Mesenchymal stem cell (in vitro differentiated cells and primary cell): ENCODE measurements around the gene ARID1B.

ENCODE experiments used
- DNase-seq: peaks from one replicate; pipeline ENCODE4 v3.0.0-alpha.2; 2013
- H2AFZ ChIP-seq: one replicate; pipeline ENCODE4 v1.6.1; 2013; ENCODE audit warnings: low read depth, mild to moderate bottlenecking, control low read depth, inconsistent platforms, low read length, moderate library complexity
- H2AK5ac ChIP-seq: 2 replicates; pipeline ENCODE4 v1.6.1; 2013; ENCODE audit warnings: low read length, moderate library complexity, mild to moderate bottlenecking, inconsistent platforms; ENCODE audit not compliant: severe bottlenecking
- H2BK120ac ChIP-seq: one replicate; pipeline ENCODE4 v1.6.1; 2013; ENCODE audit warnings: low read depth, mild to moderate bottlenecking, inconsistent platforms, low read length, moderate library complexity
- H2BK12ac ChIP-seq, 2 experiments: one replicate each; pipeline ENCODE4 v1.6.1; 2013; ENCODE audit warnings: inconsistent platforms in 2 of 2, low read length in 2 of 2, mild to moderate bottlenecking in 2 of 2, moderate library complexity in 2 of 2, control low read depth in 1 of 2
- H2BK15ac ChIP-seq: one replicate; pipeline ENCODE4 v1.6.1; 2013; ENCODE audit warnings: mild to moderate bottlenecking, low read depth, inconsistent platforms; ENCODE audit not compliant: poor library complexity, severe bottlenecking
- H2BK5ac ChIP-seq: 2 replicates; pipeline ENCODE4 v1.6.1; 2013; ENCODE audit warnings: low read depth, mild to moderate bottlenecking, low read length, control low read depth, inconsistent platforms; ENCODE audit not compliant: poor library complexity, severe bottlenecking
- H3K14ac ChIP-seq, 2 experiments: one replicate each; pipeline ENCODE4 v1.6.1; 2013; ENCODE audit warnings: inconsistent platforms in 2 of 2, low read length in 2 of 2, control low read depth in 1 of 2, mild to moderate bottlenecking in 1 of 2, moderate library complexity in 1 of 2
- H3K18ac ChIP-seq, 2 experiments: one replicate each; pipeline ENCODE4 v1.6.1; 2013; ENCODE audit warnings: inconsistent platforms in 2 of 2, low read length in 2 of 2, control low read depth in 1 of 2, low read depth in 1 of 2, mild to moderate bottlenecking in 1 of 2
- H3K23ac ChIP-seq, 2 experiments: one replicate each; pipeline ENCODE4 v1.6.1; 2013; ENCODE audit warnings: inconsistent platforms in 2 of 2, low read length in 2 of 2, mild to moderate bottlenecking in 2 of 2, moderate library complexity in 2 of 2, control low read depth in 1 of 2
- H3K27ac ChIP-seq: 2 replicates; pipeline ENCODE4 v1.5.1; 2013; ENCODE audit warnings: mild to moderate bottlenecking, moderate library complexity, low read length, control low read depth, inconsistent platforms; ENCODE audit not compliant: poor library complexity, severe bottlenecking
- H3K27me3 ChIP-seq, 2 experiments: 2 replicates each; pipeline versions ENCODE4 v1.6.1 to v1.7.0; 2013; ENCODE audit warnings: low read length in 2 of 2, mild to moderate bottlenecking in 2 of 2, moderate library complexity in 2 of 2, control low read depth in 1 of 2, inconsistent platforms in 1 of 2; ENCODE audit not compliant: control insufficient read depth in 1 of 2, insufficient read depth in 1 of 2
- H3K36me3 ChIP-seq, 2 experiments: 2 replicates each; pipeline versions ENCODE4 v1.6.1 to v1.7.0; 2013; ENCODE audit warnings: low read length in 2 of 2, control low read depth in 1 of 2, inconsistent platforms in 1 of 2, low read depth in 1 of 2, mild to moderate bottlenecking in 1 of 2; ENCODE audit not compliant: insufficient read depth in 2 of 2, control insufficient read depth in 1 of 2
- H3K4ac ChIP-seq, 2 experiments: one replicate each; pipeline ENCODE4 v1.6.1; 2013; ENCODE audit warnings: inconsistent platforms in 2 of 2, low read length in 2 of 2, mild to moderate bottlenecking in 2 of 2, moderate library complexity in 2 of 2, control low read depth in 1 of 2, low read depth in 1 of 2
- H3K4me1 ChIP-seq: 2 replicates; pipeline ENCODE4 v1.6.1; 2013; ENCODE audit warnings: low read depth, low read length, control low read depth; ENCODE audit not compliant: control insufficient read depth, insufficient read depth
- H3K4me2 ChIP-seq: 2 replicates; pipeline ENCODE4 v1.6.1; 2013; ENCODE audit warnings: low read length, mild to moderate bottlenecking, inconsistent platforms; ENCODE audit not compliant: poor library complexity, severe bottlenecking
- H3K4me3 ChIP-seq, 2 experiments: 2 replicates each; pipeline versions ENCODE4 v1.5.1 to v1.7.0; 2013; ENCODE audit warnings: low read length in 2 of 2, mild to moderate bottlenecking in 2 of 2, control low read depth in 1 of 2, low read depth in 1 of 2; ENCODE audit not compliant: insufficient read depth in 1 of 2
- H3K79me1 ChIP-seq: replicated peaks from 2 replicates; pipeline ENCODE4 v1.6.1; 2013; ENCODE audit warnings: mild to moderate bottlenecking, control low read depth, low read length, inconsistent platforms; ENCODE audit not compliant: poor library complexity, severe bottlenecking
- H3K9ac ChIP-seq: 2 replicates; pipeline ENCODE4 v1.7.0; 2013; ENCODE audit warnings: mild to moderate bottlenecking, low read length, moderate library complexity
- H3K9me3 ChIP-seq: 2 replicates; pipeline ENCODE4 v1.7.0; 2013; ENCODE audit warnings: mild to moderate bottlenecking, low read length; ENCODE audit not compliant: control insufficient read depth
- H4K8ac ChIP-seq: one replicate; pipeline ENCODE4 v1.6.1; 2013; ENCODE audit warnings: inconsistent platforms, mild to moderate bottlenecking, low read length, moderate library complexity
- H4K91ac ChIP-seq: one replicate; pipeline ENCODE4 v1.6.1; 2013; ENCODE audit warnings: mild to moderate bottlenecking, low read length, inconsistent platforms
- WGBS: methylation state at CpG from one replicate; pipeline ENCODE4 v1.1.7; 2013; ENCODE audit warnings: mixed read lengths; 5-methylcytosine and 5-hydroxymethylcytosine counted together

Gene ARID1B

GRCh38 chr6:157019115-157019641 lies 242.0 kb downstream of the ARID1B start:
- H3K4me3 ChIP-seq: no peak overlapping the region
- H3K18ac ChIP-seq: no peak overlapping the region
- H4K91ac ChIP-seq: no peak overlapping the region

GRCh38 chr6:157019733-157020132 lies 242.6 kb downstream of the ARID1B start:
- no peak overlapping the region for H3K4me3 ChIP-seq
- peaks cover 8% of the 10 kb centered on the region for H3K4me1 ChIP-seq
- no peak overlapping the region for H2AK5ac ChIP-seq
- peak; percentile 29 for DNase-seq
- H3K36me3 ChIP-seq: no peaks in the 10 kb centered on the region
- H3K9ac ChIP-seq: peak overlapping the region; percentile 99
- H3K14ac ChIP-seq: no peak overlapping the region
- no peak overlapping the region for H3K27ac ChIP-seq
- H3K4ac ChIP-seq: no peak overlapping the region
- no peaks in the 10 kb centered on the region for H3K27me3 ChIP-seq
- no peak overlapping the region for H2AFZ ChIP-seq
- no peak overlapping the region for H3K18ac ChIP-seq
- H3K79me1 ChIP-seq: peaks cover 17% of the 10 kb centered on the region
- no peak overlapping the region for H4K8ac ChIP-seq
- H3K23ac ChIP-seq: no peak overlapping the region
- WGBS: 80% methylated on average over 6 of the region's 7 CpGs
- H2BK12ac ChIP-seq: peak overlapping the region in 1 of 2 experiments; percentile 1
- H4K91ac ChIP-seq: no peak overlapping the region
- H2BK15ac ChIP-seq: no peak overlapping the region
- H2BK120ac ChIP-seq: no peak overlapping the region
- H3K4me2 ChIP-seq: no peak overlapping the region
- no peaks in the 10 kb centered on the region for H3K9me3 ChIP-seq
- H2BK5ac ChIP-seq: no peak overlapping the region

More at GRCh38 chr6:157019115-157019641, 242.0 kb downstream of the ARID1B start:
- Histone ChIP-seq H3K14ac (no peak overlapping the region), H2BK12ac (no peak overlapping the region), H2BK5ac (no peak overlapping the region), H3K4me1 (peaks cover 8% of the 10 kb centered on the region), H3K23ac (no peak overlapping the region), H3K79me1 (peaks cover 17% of the 10 kb centered on the region), H3K9me3 (no peaks in the 10 kb centered on the region), H3K36me3 (no peaks in the 10 kb centered on the region), H3K27me3 (no peaks in the 10 kb centered on the region), H3K4ac (no peak overlapping the region), H3K4me2 (no peak overlapping the region), H2AK5ac (no peak overlapping the region), H2BK120ac (no peak overlapping the region), H4K8ac (no peak overlapping the region), H3K9ac (peak overlapping the region; percentile 99), H2AFZ (no peak overlapping the region), H3K27ac (no peak overlapping the region), H2BK15ac (no peak overlapping the region)
- WGBS: 100% methylated on average over 1 of the region's 2 CpGs
- peak; percentile 29 for DNase-seq

DNA sequence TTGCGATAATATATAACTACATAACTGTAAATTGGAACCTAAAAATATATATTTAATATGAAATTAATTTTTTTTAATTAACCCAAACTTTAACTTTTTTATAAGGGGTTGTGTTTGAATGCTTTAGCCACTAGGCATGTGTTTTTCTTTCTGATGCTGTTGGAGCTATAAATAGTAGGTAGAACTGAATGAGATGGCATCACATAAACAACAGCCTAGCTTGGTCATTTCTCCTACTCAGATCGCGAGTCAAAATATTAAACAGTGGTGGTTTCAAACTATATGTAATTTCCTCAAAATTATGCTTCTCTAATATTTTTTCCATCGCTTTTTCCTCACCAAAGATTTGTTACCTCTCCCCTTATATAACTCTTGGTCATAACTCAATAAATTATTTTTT lies 243.2 kb downstream of the ARID1B start:
- Histone ChIP-seq H3K4me2 (no peak overlapping the region), H3K27me3 (no peaks in the 10 kb centered on the region), H4K91ac (no peak overlapping the region), H3K27ac (peak overlapping the region; percentile 99), H3K9ac (peak overlapping the region; percentile 99), H2AFZ (no peak overlapping the region), H3K4me1 (peaks cover 8% of the 10 kb centered on the region), H3K14ac (no peak overlapping the region), H2BK12ac (no peak overlapping the region), H3K4me3 (peak overlapping the region in 1 of 2 experiments; percentile 84), H2AK5ac (no peak overlapping the region), H2BK120ac (no peak overlapping the region), H3K36me3 (no peaks in the 10 kb centered on the region), H3K18ac (no peak overlapping the region), H3K23ac (no peak overlapping the region), H2BK5ac (no peak overlapping the region), H3K9me3 (peaks cover 4% of the 10 kb centered on the region), H2BK15ac (no peak overlapping the region), H3K4ac (no peak overlapping the region), H3K79me1 (peaks cover 14% of the 10 kb centered on the region), H4K8ac (no peak overlapping the region)
- no CpG with 5 or more reads among the region's 4 CpGs for WGBS
- peak; percentile 79 for DNase-seq

GRCh38 chr6:157020881-157021343 lies 243.7 kb downstream of the ARID1B start:
- Histone ChIP-seq H3K4me3 (peak overlapping the region; percentile 84 to 86), H3K27me3 (no peaks in the 10 kb centered on the region), H2BK5ac (peak overlapping the region; percentile 89), H3K18ac (peak overlapping the region; percentile 77 to 92), H2AFZ (peak overlapping the region; percentile 10), H3K14ac (peak overlapping the region in 1 of 2 experiments; percentile 98), H3K9ac (peak overlapping the region; percentile 99), H3K79me1 (peaks cover 12% of the 10 kb centered on the region), H2BK12ac (no peak overlapping the region), H3K27ac (peak overlapping the region; percentile 99), H3K4me1 (peaks cover 8% of the 10 kb centered on the region), H2BK120ac (peak overlapping the region; percentile 82), H3K4me2 (peak overlapping the region; percentile 74), H2BK15ac (peak overlapping the region; percentile 97), H2AK5ac (no peak overlapping the region), H3K36me3 (no peaks in the 10 kb centered on the region), H4K8ac (peak overlapping the region; percentile 93), H4K91ac (peak overlapping the region; percentile 44), H3K4ac (peak overlapping the region; percentile 90 to 92), H3K9me3 (peaks cover 8% of the 10 kb centered on the region), H3K23ac (peak overlapping the region in 1 of 2 experiments; percentile 96)
- WGBS: under 1% methylated on average over 38 of the region's 40 CpGs
- peak; percentile 71 for DNase-seq
